ENCODE data around the gene AVL9. TPM values are rescaled to one million over a fixed set of nuclear protein-coding genes. Genes with fewer than 3 reads are reported as not detected.
"Not testable (repeated sequence)": the region's sequence is repeated elsewhere in the genome, so short reads cannot be mapped to it uniquely, and the experiment has no call there.

AVL9 gene
- total RNA-seq, 6 donors from 2014 or later: 26.9 to 68.1 (median 37.1) TPM

GRCh38 chr7:32591938-32592337 lies 96.6 kb downstream of the AVL9 start:
- Histone ChIP-seq H3K36me3 (peaks cover 0 to 10% (median 0%) of the 10 kb centered on the region in 4 donors), H3K9me3 (no peaks in the 10 kb centered on the region), H3K27me3 (no peaks in the 10 kb centered on the region), H3K27ac (no peak overlapping the region), H3K4me1 (peaks cover 6 to 25% (median 19%) of the 10 kb centered on the region in 4 donors), H3K4me3 (no peak overlapping the region)
- ATAC-seq (ENCODE audit: low FRiP score in 2 of 2): no peak
- TF ChIP-seq, protein P1, sequence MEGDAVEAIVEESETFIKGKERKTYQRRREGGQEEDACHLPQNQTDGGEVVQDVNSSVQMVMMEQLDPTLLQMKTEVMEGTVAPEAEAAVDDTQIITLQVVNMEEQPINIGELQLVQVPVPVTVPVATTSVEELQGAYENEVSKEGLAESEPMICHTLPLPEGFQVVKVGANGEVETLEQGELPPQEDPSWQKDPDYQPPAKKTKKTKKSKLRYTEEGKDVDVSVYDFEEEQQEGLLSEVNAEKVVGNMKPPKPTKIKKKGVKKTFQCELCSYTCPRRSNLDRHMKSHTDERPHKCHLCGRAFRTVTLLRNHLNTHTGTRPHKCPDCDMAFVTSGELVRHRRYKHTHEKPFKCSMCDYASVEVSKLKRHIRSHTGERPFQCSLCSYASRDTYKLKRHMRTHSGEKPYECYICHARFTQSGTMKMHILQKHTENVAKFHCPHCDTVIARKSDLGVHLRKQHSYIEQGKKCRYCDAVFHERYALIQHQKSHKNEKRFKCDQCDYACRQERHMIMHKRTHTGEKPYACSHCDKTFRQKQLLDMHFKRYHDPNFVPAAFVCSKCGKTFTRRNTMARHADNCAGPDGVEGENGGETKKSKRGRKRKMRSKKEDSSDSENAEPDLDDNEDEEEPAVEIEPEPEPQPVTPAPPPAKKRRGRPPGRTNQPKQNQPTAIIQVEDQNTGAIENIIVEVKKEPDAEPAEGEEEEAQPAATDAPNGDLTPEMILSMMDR (IDR thresholded peaks at IDR 0.05): no peak
- TF ChIP-seq EP300 (IDR thresholded peaks at IDR 0.05) (no peak), POLR2AphosphoS5 (IDR thresholded peaks at IDR 0.05) (no peak)
- no peak for DNase-seq
- 86 to 92% methylated on average over 3 of the region's 3 CpGs for WGBS, 2 donors

DNA sequence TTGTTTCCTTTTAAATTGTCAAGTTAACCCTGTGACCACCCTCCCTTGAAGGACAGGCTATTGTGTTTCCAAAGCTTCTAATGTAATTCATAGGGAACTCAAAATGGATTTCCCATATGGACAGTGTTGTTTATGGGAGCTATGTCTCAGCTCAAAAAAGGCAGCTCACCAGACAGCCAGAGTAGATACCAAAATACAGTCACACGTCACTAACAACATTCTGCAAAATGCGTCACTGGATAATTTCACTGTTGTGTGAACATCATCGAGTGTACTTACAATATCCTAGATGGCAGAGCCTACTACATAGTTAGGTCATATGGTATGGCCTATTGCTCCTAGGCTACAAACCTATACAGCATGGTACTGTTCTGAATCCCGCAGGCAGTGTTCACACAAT lies 97.4 kb downstream of the AVL9 start:
- WGBS, 2 donors: 99 to 100% methylated on average over 4 of the region's 4 CpGs
- Histone ChIP-seq H3K4me3 (no peak overlapping the region), H3K36me3 (peaks cover 0 to 10% (median 0%) of the 10 kb centered on the region in 4 donors), H3K27ac (no peak overlapping the region), H3K9me3 (no peaks in the 10 kb centered on the region), H3K4me1 (peaks cover 0 to 19% (median 12%) of the 10 kb centered on the region in 4 donors), H3K27me3 (no peaks in the 10 kb centered on the region)
- TF ChIP-seq POLR2A (IDR thresholded peaks at IDR 0.05): no peak
- no peak for TF ChIP-seq EP300 (IDR thresholded peaks at IDR 0.05)
- TF ChIP-seq, protein P1 (IDR thresholded peaks at IDR 0.05): no peak
- TF ChIP-seq POLR2AphosphoS5 (IDR thresholded peaks at IDR 0.05): no peak
- no peak for DNase-seq
- ATAC-seq (ENCODE audit: low FRiP score in 2 of 2): no peak

DNA sequence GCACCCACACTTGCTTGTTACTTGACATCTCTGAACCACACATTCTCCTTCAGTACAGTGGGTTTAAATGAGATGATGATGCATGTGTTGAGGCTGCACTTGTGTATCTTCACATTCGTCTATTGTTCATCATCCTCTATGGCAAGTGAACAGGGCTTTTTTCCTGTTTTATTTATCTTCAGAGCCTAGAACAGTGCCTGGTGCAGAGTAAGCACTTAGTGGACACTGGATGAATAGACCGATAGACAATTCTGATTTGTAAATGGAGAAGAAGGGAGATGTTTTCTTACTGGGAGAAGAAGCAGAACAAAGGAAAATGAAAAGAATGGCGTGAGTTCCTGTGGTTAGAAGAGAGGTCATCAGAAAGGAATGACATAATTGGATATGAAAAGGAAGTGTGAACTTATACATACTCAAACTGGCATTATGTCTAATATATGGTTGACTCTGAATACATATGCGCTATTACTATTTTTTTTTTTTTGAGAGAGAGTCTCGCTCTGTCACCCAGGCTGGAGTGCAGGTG lies 99.7 kb downstream of the AVL9 start:
- H3K27me3 ChIP-seq: no peaks in the 10 kb centered on the region
- 93% methylated on average over 5 of the region's 5 CpGs for WGBS, 2 donors
- H3K4me1 ChIP-seq: no peaks in the 10 kb centered on the region
- H3K9me3 ChIP-seq: no peaks in the 10 kb centered on the region
- DNase-seq (no peak), ATAC-seq (ENCODE audit: low FRiP score in 2 of 2) (no peak)
- H3K4me3 ChIP-seq: no peak overlapping the region
- peaks cover 0 to 3% (median 0%) of the 10 kb centered on the region in 4 donors for H3K36me3 ChIP-seq
- H3K27ac ChIP-seq: no peak overlapping the region
- TF ChIP-seq POLR2AphosphoS5 (IDR thresholded peaks at IDR 0.05): no peak
- TF ChIP-seq, protein P1 (IDR thresholded peaks at IDR 0.05): no peak
- TF ChIP-seq POLR2A (IDR thresholded peaks at IDR 0.05): no peak
- TF ChIP-seq EP300 (IDR thresholded peaks at IDR 0.05): no peak

GRCh38 chr7:32601196-32601595 lies 105.9 kb downstream of the AVL9 start:
- not testable (repeated sequence) for H3K4me3 ChIP-seq; ATAC-seq (ENCODE audit: low FRiP score in 2 of 2); H3K36me3 ChIP-seq; H3K4me1 ChIP-seq; H3K27me3 ChIP-seq; DNase-seq; H3K9me3 ChIP-seq; H3K27ac ChIP-seq
- 92 to 95% methylated on average over 4 of the region's 4 CpGs for WGBS, 2 donors

- no peaks in the 10 kb centered on the region for H3K9me3 ChIP-seq
- no peaks in the 10 kb centered on the region for H3K27me3 ChIP-seq
- H3K4me3 ChIP-seq: no peak overlapping the region
- no peak for ATAC-seq (ENCODE audit: low FRiP score in 2 of 2)
- 90 to 92% methylated on average over 2 of the region's 2 CpGs for WGBS, 2 donors
- no peak overlapping the region for H3K27ac ChIP-seq
- no peaks in the 10 kb centered on the region for H3K4me1 ChIP-seq
- TF ChIP-seq EP300 (IDR thresholded peaks at IDR 0.05): no peak
- TF ChIP-seq POLR2A (IDR thresholded peaks at IDR 0.05): no peak
- TF ChIP-seq, protein P1 (IDR thresholded peaks at IDR 0.05): no peak
- no peak for TF ChIP-seq POLR2AphosphoS5 (IDR thresholded peaks at IDR 0.05)
- no peaks in the 10 kb centered on the region for H3K36me3 ChIP-seq
- no peak for DNase-seq
These were observed 107.2 kb downstream of the AVL9 start for GRCh38 chr7:32602470-32602869.

GRCh38 chr7:32603492-32603891 lies 108.2 kb downstream of the AVL9 start:
- ATAC-seq (ENCODE audit: low FRiP score in 2 of 2); DNase-seq; H3K27me3 ChIP-seq; H3K27ac ChIP-seq; H3K36me3 ChIP-seq; H3K4me1 ChIP-seq; H3K4me3 ChIP-seq; H3K9me3 ChIP-seq: not testable (repeated sequence)
- 95 to 97% methylated on average over 3 of the region's 3 CpGs for WGBS, 2 donors

- WGBS, 2 donors: 81 to 89% methylated on average over 7 of the region's 7 CpGs
- not testable (repeated sequence) for ATAC-seq (ENCODE audit: low FRiP score in 2 of 2); H3K4me3 ChIP-seq
These were observed 108.8 kb downstream of the AVL9 start for GRCh38 chr7:32604047-32604446.

More at GRCh38 chr7:32604047-32604446, 108.8 kb downstream of the AVL9 start:
- H3K27ac ChIP-seq, DNase-seq, H3K27me3 ChIP-seq, H3K36me3 ChIP-seq, H3K4me1 ChIP-seq, H3K9me3 ChIP-seq: not testable (repeated sequence)
